Endothelial cell of umbilical vein (primary cell): ENCODE data around the gene PRKAG2.

ENCODE experiments used
- CTCF ChIP-seq, 2 donors: IDR thresholded peaks; 1 replicate in 1 of 2; 2 replicates in 1 of 2; pipeline ENCODE4 v1.5.1; 2011; ENCODE audit warnings: low read length in 2 of 2, mild to moderate bottlenecking in 2 of 2, moderate library complexity in 2 of 2, control low read depth in 1 of 2, inconsistent platforms in 1 of 2, low read depth in 1 of 2; ENCODE audit not compliant: insufficient read depth in 1 of 2; ENCODE audit errors: extremely low read depth in 1 of 2
- EZH2 ChIP-seq: IDR thresholded peaks from 2 replicates; pipeline ENCODE4 v1.6.1; 2012; ENCODE audit warnings: borderline replicate concordance, low read depth, mild to moderate bottlenecking, moderate library complexity, low read length, inconsistent platforms; ENCODE audit not compliant: severe bottlenecking
- FOS ChIP-seq: IDR thresholded peaks from 2 replicates; pipeline ENCODE4 v1.6.1; 2011; ENCODE audit warnings: mild to moderate bottlenecking, low read length, moderate library complexity, borderline replicate concordance; ENCODE audit not compliant: insufficient read depth
- MAX ChIP-seq: IDR thresholded peaks from 2 replicates; pipeline ENCODE4 v1.6.1; 2011; ENCODE audit not compliant: insufficient read depth, insufficient read length
- POLR2A ChIP-seq: IDR thresholded peaks from 2 replicates; pipeline ENCODE4 v1.6.1; 2012; ENCODE audit warnings: low read depth, mild to moderate bottlenecking, control low read depth, low read length
- POLR2AphosphoS5 ChIP-seq: IDR thresholded peaks from 2 replicates; pipeline ENCODE4 v1.6.1; 2012; ENCODE audit warnings: low read depth, mild to moderate bottlenecking, control low read depth, low read length, moderate library complexity; ENCODE audit not compliant: insufficient read depth

DNA sequence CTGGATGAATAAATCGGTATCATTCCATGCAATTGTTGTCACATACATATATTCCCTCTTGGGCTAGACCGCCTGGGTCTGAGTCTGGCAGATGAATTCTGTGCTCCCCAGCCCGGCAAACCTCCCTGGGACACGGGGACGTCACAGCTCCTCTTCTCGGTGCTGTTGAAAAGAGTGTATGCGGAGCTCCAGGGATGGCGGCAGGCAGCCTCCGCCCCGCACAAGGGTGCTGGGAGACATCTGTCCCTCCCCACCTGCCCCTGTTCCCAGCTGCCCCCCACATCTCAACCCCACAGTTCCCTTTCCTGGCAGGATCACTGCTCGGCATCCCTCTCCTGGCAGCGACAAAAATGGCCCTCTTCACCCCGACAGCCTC, 32.1 kb downstream of the PRKAG2 start:
- TF ChIP-seq CTCF (IDR thresholded peaks at IDR 0.05; ENCODE audit: extremely low read depth in 1 of 2, insufficient read depth in 1 of 2, low read depth in 1 of 2, low read length in 2 of 2) (no peak), POLR2A (no peak), EZH2 (no peak), MAX (no peak), POLR2AphosphoS5 (no peak), FOS (no peak)
